K562 (cell line): ENCODE data around the gene UNKL. TPM values are rescaled to one million over a fixed set of nuclear protein-coding genes. Genes with fewer than 3 reads are reported as not detected.

ENCODE experiments used
- BRD4 ChIP-seq: fragments of 200-600 bp; sonication (generic); IDR thresholded peaks from 2 replicates; pipeline ENCODE4 v1.6.1; 2017; ENCODE audit warnings: inconsistent platforms
- C11orf30 ChIP-seq: fragments of 450-650 bp; IDR thresholded peaks from 2 replicates; pipeline ENCODE4 v1.6.1; 2016; ENCODE audit warnings: low read depth, mild to moderate bottlenecking
- EZH2 ChIP-seq: IDR thresholded peaks from 2 replicates; pipeline ENCODE4 v1.6.1; 2012; ENCODE audit warnings: low read depth, mild to moderate bottlenecking, inconsistent platforms, low read length, borderline replicate concordance
- FIP1L1 ChIP-seq: fragments of 200-400 bp; formaldehyde crosslinking; IDR thresholded peaks from 2 replicates; pipeline ENCODE4 v1.6.1; 2018; ENCODE audit warnings: mild to moderate bottlenecking, low read depth, low read length; ENCODE audit not compliant: poor library complexity, severe bottlenecking
- GATA2 ChIP-seq: sonication (generic); formaldehyde crosslinking; IDR thresholded peaks from 2 replicates; pipeline ENCODE4 v1.4.0; 2020; ENCODE audit warnings: mild to moderate bottlenecking, missing genetic modification reagents
- KDM1A ChIP-seq, 2 experiments: fragments of 450-650 bp; IDR thresholded peaks; 2 replicates each; pipeline ENCODE4 v1.6.1; 2016; ENCODE audit warnings: mild to moderate bottlenecking in 2 of 2
- TOE1 ChIP-seq, 2 experiments: fragments of 450-650 bp in 1 of 2; sonication (generic) in 1 of 2; formaldehyde crosslinking in 1 of 2; IDR thresholded peaks; 2 replicates each; pipeline versions ENCODE4 v1.7.1 to v1.8.0; 2016 to 2022; ENCODE audit warnings: borderline replicate concordance in 2 of 2, mild to moderate bottlenecking in 2 of 2, antibody characterized with exemption in 1 of 2, inconsistent platforms in 1 of 2, low read depth in 1 of 2, missing genetic modification reagents in 1 of 2, moderate library complexity in 1 of 2
- WHSC1 ChIP-seq: IDR thresholded peaks from one replicate; pipeline ENCODE4 v1.6.1; 2012; ENCODE audit warnings: low read length, control low read depth, inconsistent platforms
- ZNF274 ChIP-seq: IDR thresholded peaks from 2 replicates; pipeline ENCODE4 v1.6.1; 2011; ENCODE audit warnings: low read depth, mild to moderate bottlenecking, low read length, moderate library complexity, borderline replicate concordance
- polyA plus RNA-seq, 8 experiments: library from polyadenylated mRNA; depleted of rRNA in 4 of 8; stranded (reverse) in 5 of 8; unstranded in 3 of 8; fragments of >200 nt; fragmentation: Nextera tagmentation in 2 of 8; fragmentation: Illumina TruSeq in 1 of 8; extraction: Ambion mirVana in 2 of 8; extraction: Trizol in 1 of 8; gene quantifications; 2 replicates each; pipeline versions ENCODE4 v1.2.1 to v1.2.3, GENCODE V29; 2011 to 2014; ENCODE audit warnings: inconsistent platforms in 1 of 8, missing spikeins in 1 of 8
- total RNA-seq, 7 experiments: library from RNA; depleted of rRNA in 6 of 7; stranded (reverse); fragments of >200 nt in 6 of 7; fragmentation: Illumina TruSeq in 2 of 7; extraction: Trizol in 2 of 7; gene quantifications; 2 replicates each; pipeline versions ENCODE4 v1.2.1 to v1.2.3, GENCODE V29; 2011 to 2021; ENCODE audit warnings: low replicate concordance in 1 of 7
- TF ChIP-seq, protein P1 (sequence below): sonication (generic); formaldehyde crosslinking; IDR thresholded peaks from 2 replicates; pipeline ENCODE4 v1.8.1; 2023; ENCODE audit warnings: missing genetic modification reagents, mild to moderate bottlenecking, borderline replicate concordance
- TF ChIP-seq, protein P2 (sequence below): fragments of 450-650 bp; IDR thresholded peaks from 2 replicates; pipeline ENCODE4 v1.6.1; 2017; ENCODE audit warnings: antibody characterized with exemption
- TF ChIP-seq, protein P3 (sequence below): IDR thresholded peaks from 3 replicates; pipeline ENCODE4 v1.6.1; 2011; ENCODE audit warnings: borderline replicate concordance, mild to moderate bottlenecking; ENCODE audit not compliant: insufficient read length, insufficient read depth
- TF ChIP-seq, protein P4 (sequence below), 2 experiments: fragments of 450-650 bp; conservative IDR thresholded peaks; 2 replicates each; pipeline ENCODE4 v1.6.1; 2017; ENCODE audit warnings: mild to moderate bottlenecking in 2 of 2, moderate library complexity in 2 of 2
- TF ChIP-seq, protein P5 (sequence below): fragments of 250-450 bp; sonication (Bioruptor Pico); IDR thresholded peaks from 2 replicates; pipeline ENCODE4 v1.8.0; 2022; ENCODE audit warnings: inconsistent platforms, mild to moderate bottlenecking, moderate library complexity, borderline replicate concordance

The UNKL gene
- total and polyA plus RNA-seq, 9 of the 15 experiments (the other 6 are each of a cell fraction or from before 2014, with no cell fraction given) = 0.37 to 30.2 (median 5.1) TPM

DNA sequence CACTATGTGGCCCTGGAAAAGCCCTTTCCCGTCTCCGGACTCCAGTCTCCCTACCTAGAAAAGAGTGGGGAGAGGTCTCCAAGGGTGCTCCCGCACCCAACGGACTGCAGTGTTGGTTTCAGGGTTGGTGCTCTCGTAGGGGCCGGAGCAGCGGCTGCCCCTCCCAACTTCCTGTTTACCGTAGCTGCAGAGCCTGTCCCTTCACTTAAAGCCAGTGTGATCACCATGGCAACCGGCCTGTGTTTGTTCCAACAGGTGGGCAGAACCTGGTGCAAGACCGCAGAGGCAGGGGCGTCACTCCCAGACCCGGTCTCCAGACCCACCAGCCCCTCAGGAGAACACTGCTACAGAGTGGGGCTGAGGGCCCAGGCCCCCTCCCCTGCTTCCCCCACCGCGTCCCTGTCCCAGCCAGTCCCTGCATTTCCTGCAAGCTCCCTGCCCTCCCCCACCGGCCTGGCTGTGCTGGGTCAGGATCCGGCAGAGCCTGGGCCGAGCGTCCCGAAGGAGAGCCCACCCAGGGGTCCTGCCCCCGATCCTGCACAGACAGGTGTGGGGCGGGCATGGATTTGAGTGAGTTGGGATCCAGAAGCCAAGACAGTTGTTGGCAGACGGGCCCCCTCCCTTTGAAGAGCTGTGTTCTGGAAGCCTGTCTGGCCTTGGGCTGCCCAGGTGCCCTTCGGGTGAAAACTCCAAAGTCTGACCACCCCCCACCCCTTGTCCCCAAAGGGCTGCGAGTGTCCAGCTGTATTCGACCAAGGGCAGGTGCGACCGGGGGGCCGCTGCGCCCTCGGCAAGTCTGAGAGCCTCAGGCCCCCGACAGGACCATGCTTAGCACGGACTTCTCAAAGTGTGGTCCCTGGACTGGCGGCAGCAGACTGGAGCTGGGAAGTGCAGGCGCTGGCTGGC is 82.5 kb downstream of the UNKL start (continued):
- TF ChIP-seq, protein P1, sequence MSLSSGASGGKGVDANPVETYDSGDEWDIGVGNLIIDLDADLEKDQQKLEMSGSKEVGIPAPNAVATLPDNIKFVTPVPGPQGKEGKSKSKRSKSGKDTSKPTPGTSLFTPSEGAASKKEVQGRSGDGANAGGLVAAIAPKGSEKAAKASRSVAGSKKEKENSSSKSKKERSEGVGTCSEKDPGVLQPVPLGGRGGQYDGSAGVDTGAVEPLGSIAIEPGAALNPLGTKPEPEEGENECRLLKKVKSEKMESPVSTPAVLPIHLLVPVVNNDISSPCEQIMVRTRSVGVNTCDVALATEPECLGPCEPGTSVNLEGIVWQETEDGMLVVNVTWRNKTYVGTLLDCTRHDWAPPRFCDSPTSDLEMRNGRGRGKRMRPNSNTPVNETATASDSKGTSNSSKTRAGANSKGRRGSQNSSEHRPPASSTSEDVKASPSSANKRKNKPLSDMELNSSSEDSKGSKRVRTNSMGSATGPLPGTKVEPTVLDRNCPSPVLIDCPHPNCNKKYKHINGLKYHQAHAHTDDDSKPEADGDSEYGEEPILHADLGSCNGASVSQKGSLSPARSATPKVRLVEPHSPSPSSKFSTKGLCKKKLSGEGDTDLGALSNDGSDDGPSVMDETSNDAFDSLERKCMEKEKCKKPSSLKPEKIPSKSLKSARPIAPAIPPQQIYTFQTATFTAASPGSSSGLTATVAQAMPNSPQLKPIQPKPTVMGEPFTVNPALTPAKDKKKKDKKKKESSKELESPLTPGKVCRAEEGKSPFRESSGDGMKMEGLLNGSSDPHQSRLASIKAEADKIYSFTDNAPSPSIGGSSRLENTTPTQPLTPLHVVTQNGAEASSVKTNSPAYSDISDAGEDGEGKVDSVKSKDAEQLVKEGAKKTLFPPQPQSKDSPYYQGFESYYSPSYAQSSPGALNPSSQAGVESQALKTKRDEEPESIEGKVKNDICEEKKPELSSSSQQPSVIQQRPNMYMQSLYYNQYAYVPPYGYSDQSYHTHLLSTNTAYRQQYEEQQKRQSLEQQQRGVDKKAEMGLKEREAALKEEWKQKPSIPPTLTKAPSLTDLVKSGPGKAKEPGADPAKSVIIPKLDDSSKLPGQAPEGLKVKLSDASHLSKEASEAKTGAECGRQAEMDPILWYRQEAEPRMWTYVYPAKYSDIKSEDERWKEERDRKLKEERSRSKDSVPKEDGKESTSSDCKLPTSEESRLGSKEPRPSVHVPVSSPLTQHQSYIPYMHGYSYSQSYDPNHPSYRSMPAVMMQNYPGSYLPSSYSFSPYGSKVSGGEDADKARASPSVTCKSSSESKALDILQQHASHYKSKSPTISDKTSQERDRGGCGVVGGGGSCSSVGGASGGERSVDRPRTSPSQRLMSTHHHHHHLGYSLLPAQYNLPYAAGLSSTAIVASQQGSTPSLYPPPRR (CRISPR knock-in tag) = no peak
- TF ChIP-seq BRD4 (no peak), TOE1 (IDR thresholded peaks at IDR 0.05; ENCODE audit: borderline replicate concordance) (no peak), TOE1 (CRISPR knock-in tag; IDR thresholded peaks at IDR 0.05; ENCODE audit: borderline replicate concordance, low read depth) (no peak), KDM1A (IDR thresholded peaks at IDR 0.05) (no peak), ZNF274 (no peak), C11orf30 (no peak), FIP1L1 (no peak), EZH2 (no peak), GATA2 (no peak), WHSC1 (no peak)
- TF ChIP-seq, protein P2, sequence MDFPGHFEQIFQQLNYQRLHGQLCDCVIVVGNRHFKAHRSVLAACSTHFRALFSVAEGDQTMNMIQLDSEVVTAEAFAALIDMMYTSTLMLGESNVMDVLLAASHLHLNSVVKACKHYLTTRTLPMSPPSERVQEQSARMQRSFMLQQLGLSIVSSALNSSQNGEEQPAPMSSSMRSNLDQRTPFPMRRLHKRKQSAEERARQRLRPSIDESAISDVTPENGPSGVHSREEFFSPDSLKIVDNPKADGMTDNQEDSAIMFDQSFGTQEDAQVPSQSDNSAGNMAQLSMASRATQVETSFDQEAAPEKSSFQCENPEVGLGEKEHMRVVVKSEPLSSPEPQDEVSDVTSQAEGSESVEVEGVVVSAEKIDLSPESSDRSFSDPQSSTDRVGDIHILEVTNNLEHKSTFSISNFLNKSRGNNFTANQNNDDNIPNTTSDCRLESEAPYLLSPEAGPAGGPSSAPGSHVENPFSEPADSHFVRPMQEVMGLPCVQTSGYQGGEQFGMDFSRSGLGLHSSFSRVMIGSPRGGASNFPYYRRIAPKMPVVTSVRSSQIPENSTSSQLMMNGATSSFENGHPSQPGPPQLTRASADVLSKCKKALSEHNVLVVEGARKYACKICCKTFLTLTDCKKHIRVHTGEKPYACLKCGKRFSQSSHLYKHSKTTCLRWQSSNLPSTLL = no peak
- TF ChIP-seq, protein P3, sequence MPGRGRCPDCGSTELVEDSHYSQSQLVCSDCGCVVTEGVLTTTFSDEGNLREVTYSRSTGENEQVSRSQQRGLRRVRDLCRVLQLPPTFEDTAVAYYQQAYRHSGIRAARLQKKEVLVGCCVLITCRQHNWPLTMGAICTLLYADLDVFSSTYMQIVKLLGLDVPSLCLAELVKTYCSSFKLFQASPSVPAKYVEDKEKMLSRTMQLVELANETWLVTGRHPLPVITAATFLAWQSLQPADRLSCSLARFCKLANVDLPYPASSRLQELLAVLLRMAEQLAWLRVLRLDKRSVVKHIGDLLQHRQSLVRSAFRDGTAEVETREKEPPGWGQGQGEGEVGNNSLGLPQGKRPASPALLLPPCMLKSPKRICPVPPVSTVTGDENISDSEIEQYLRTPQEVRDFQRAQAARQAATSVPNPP = no peak
- TF ChIP-seq, protein P4, sequence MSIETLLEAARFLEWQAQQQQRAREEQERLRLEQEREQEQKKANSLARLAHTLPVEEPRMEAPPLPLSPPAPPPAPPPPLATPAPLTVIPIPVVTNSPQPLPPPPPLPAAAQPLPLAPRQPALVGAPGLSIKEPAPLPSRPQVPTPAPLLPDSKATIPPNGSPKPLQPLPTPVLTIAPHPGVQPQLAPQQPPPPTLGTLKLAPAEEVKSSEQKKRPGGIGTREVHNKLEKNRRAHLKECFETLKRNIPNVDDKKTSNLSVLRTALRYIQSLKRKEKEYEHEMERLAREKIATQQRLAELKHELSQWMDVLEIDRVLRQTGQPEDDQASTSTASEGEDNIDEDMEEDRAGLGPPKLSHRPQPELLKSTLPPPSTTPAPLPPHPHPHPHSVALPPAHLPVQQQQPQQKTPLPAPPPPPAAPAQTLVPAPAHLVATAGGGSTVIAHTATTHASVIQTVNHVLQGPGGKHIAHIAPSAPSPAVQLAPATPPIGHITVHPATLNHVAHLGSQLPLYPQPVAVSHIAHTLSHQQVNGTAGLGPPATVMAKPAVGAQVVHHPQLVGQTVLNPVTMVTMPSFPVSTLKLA (conservative IDR thresholded peaks at IDR 0.05) = no peak; a peak in 2 of 4 replicates
- TF ChIP-seq, protein P5, sequence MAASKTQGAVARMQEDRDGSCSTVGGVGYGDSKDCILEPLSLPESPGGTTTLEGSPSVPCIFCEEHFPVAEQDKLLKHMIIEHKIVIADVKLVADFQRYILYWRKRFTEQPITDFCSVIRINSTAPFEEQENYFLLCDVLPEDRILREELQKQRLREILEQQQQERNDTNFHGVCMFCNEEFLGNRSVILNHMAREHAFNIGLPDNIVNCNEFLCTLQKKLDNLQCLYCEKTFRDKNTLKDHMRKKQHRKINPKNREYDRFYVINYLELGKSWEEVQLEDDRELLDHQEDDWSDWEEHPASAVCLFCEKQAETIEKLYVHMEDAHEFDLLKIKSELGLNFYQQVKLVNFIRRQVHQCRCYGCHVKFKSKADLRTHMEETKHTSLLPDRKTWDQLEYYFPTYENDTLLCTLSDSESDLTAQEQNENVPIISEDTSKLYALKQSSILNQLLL (CRISPR knock-in tag) = no peak
